ENCODE data around the gene DDX20.
"Not testable (repeated sequence)": the region's sequence is repeated elsewhere in the genome, so short reads cannot be mapped to it uniquely, and the experiment has no call there.

DDX20 gene

DNA sequence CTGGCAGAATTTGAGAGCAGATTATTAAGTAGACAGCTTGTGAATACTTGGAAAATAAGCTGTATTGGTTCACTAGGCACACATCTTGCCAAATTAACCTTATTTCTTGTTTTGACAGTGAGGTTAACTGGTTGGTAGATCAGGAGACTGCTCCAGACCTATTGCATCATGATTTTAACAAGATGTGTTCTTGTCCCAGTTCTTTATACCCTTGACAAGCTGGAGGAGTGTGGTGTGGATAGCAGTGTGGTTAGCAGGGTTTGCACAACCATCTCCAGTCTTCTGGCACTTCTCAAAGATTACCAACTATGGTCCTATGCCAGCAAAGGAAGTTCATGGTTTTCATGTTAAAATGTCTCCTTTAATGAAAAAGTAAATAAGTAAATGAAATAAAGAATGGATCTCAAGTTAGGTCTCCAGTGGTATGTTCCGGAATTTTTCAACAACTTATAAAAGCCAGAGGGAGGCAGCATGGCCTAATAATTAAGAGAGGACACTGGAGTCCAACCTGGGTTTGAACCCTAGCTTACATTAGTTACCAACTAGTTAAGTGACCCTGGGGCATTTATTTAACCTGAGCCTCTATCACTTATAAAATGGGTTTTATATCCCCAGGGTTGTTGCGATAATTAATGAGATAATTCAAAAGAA, 34.1 kb downstream of the DDX20 start:
- no peaks in the 10 kb centered on the region for H3K27me3 ChIP-seq (ENCODE audit: insufficient read depth, insufficient read length)
- TF ChIP-seq SUZ12 (IDR thresholded peaks at IDR 0.05; ENCODE audit: extremely low read depth, insufficient read depth, insufficient read length) (no peak), ZNF274 (IDR thresholded peaks at IDR 0.05; ENCODE audit: low read depth, low read length) (no peak), YY1 (IDR thresholded peaks at IDR 0.05; ENCODE audit: insufficient read depth, insufficient read length) (no peak)
- no peaks in the 10 kb centered on the region for H3K36me3 ChIP-seq (ENCODE audit: insufficient read depth, insufficient read length, low read length)
- no peak overlapping the region for H3K4me3 ChIP-seq (ENCODE audit: insufficient read length, low read depth)
- no peak overlapping the region for H3K9ac ChIP-seq (ENCODE audit: insufficient read length, low read depth)
- H3K9me3 ChIP-seq (ENCODE audit: insufficient read depth, low read length) = no peaks in the 10 kb centered on the region
- H3K4me1 ChIP-seq (ENCODE audit: insufficient read depth, insufficient read length) = peaks cover 3% of the 10 kb centered on the region
- DNase-seq (ENCODE audit: low read depth, low spot score) = no peak

DNA sequence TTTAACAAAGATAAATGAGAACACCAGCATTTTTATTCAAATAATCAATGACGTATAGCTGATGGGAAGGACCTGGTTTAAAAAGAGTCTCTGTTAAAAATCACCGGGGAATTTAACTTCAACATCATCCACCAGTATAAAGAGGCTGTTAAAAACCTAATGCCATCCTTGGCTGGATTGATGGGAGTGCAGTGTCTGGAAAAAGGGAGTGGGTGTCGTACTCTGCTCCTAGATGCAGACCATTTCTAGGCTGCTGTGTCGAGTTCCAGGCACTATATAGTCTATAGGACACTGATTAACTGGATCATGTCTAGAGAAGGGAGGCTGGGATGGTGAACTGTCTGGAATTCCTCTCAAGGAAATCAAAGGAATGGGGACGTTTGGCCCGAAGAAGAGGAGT, 36.1 kb downstream of the DDX20 start:
- TF ChIP-seq YY1 (IDR thresholded peaks at IDR 0.05; ENCODE audit: insufficient read depth, insufficient read length) (no peak), SUZ12 (IDR thresholded peaks at IDR 0.05; ENCODE audit: extremely low read depth, insufficient read depth, insufficient read length) (no peak), ZNF274 (IDR thresholded peaks at IDR 0.05; ENCODE audit: low read depth, low read length) (no peak)
- Histone ChIP-seq H3K9ac (ENCODE audit: insufficient read length, low read depth) (no peak overlapping the region), H3K36me3 (ENCODE audit: insufficient read depth, insufficient read length, low read length) (no peaks in the 10 kb centered on the region), H3K4me3 (ENCODE audit: insufficient read length, low read depth) (no peak overlapping the region), H3K27me3 (ENCODE audit: insufficient read depth, insufficient read length) (no peaks in the 10 kb centered on the region), H3K4me1 (ENCODE audit: insufficient read depth, insufficient read length) (peaks cover 3% of the 10 kb centered on the region), H3K9me3 (ENCODE audit: insufficient read depth, low read length) (no peaks in the 10 kb centered on the region)
- DNase-seq (ENCODE audit: low read depth, low spot score) = no peak

GRCh38 chr1:111792249-111792648, 36.5 kb downstream of the DDX20 start:
- no peaks in the 10 kb centered on the region for H3K9me3 ChIP-seq (ENCODE audit: insufficient read depth, low read length)
- TF ChIP-seq YY1 (IDR thresholded peaks at IDR 0.05; ENCODE audit: insufficient read depth, insufficient read length) (no peak), ZNF274 (IDR thresholded peaks at IDR 0.05; ENCODE audit: low read depth, low read length) (no peak), SUZ12 (IDR thresholded peaks at IDR 0.05; ENCODE audit: extremely low read depth, insufficient read depth, insufficient read length) (no peak)
- no peak overlapping the region for H3K9ac ChIP-seq (ENCODE audit: insufficient read length, low read depth)
- no peaks in the 10 kb centered on the region for H3K27me3 ChIP-seq (ENCODE audit: insufficient read depth, insufficient read length)
- H3K36me3 ChIP-seq (ENCODE audit: insufficient read depth, insufficient read length, low read length) = no peaks in the 10 kb centered on the region
- peaks cover 3% of the 10 kb centered on the region for H3K4me1 ChIP-seq (ENCODE audit: insufficient read depth, insufficient read length)
- DNase-seq (ENCODE audit: low read depth, low spot score) = no peak
- H3K4me3 ChIP-seq (ENCODE audit: insufficient read length, low read depth) = no peak overlapping the region

- Histone ChIP-seq H3K27me3 (ENCODE audit: insufficient read depth, insufficient read length) (no peaks in the 10 kb centered on the region), H3K36me3 (ENCODE audit: insufficient read depth, insufficient read length, low read length) (no peaks in the 10 kb centered on the region), H3K4me3 (ENCODE audit: insufficient read length, low read depth) (no peak overlapping the region), H3K9me3 (ENCODE audit: insufficient read depth, low read length) (peaks cover 3% of the 10 kb centered on the region; the same call in 1 of the 2 replicates), H3K4me1 (ENCODE audit: insufficient read depth, insufficient read length) (peaks cover 3% of the 10 kb centered on the region), H3K9ac (ENCODE audit: insufficient read length, low read depth) (no peak overlapping the region)
- DNase-seq (ENCODE audit: low read depth, low spot score) = no peak
- TF ChIP-seq SUZ12 (IDR thresholded peaks at IDR 0.05; ENCODE audit: extremely low read depth, insufficient read depth, insufficient read length) (no peak), ZNF274 (IDR thresholded peaks at IDR 0.05; ENCODE audit: low read depth, low read length) (no peak), YY1 (IDR thresholded peaks at IDR 0.05; ENCODE audit: insufficient read depth, insufficient read length) (no peak)
These were observed 38.2 kb downstream of the DDX20 start for GRCh38 chr1:111793923-111794322.

DNA sequence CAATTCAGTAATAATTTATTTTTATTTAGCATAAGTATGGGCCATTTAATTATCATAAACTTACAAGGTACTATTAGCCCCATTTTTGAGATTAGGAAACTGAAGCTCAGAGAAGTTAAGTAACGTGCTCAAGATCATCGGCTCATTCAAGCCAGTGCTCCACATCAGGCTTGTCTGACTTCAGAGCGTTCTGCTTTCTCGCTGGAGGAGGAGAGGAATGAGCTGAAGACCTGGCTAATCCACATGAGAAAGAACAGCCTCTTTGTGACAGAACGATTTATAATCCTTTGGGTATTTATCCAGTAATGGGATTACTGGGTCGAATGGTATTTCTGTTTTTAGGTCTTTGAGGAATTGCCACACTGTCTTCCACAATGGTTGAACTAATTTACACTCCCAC, 39.7 kb downstream of the DDX20 start:
- TF ChIP-seq ZNF274 (IDR thresholded peaks at IDR 0.05; ENCODE audit: low read depth, low read length) = no peak
- no peak for TF ChIP-seq YY1 (IDR thresholded peaks at IDR 0.05; ENCODE audit: insufficient read depth, insufficient read length)
- no peak for TF ChIP-seq SUZ12 (IDR thresholded peaks at IDR 0.05; ENCODE audit: extremely low read depth, insufficient read depth, insufficient read length)
- peaks cover 3% of the 10 kb centered on the region for H3K4me1 ChIP-seq (ENCODE audit: insufficient read depth, insufficient read length)
- no peak for DNase-seq (ENCODE audit: low read depth, low spot score)
- no peak overlapping the region for H3K9ac ChIP-seq (ENCODE audit: insufficient read length, low read depth)
- no peak overlapping the region for H3K4me3 ChIP-seq (ENCODE audit: insufficient read length, low read depth)
- H3K27me3 ChIP-seq (ENCODE audit: insufficient read depth, insufficient read length) = no peaks in the 10 kb centered on the region
- peaks cover 11% of the 10 kb centered on the region; the same call in 1 of the 2 replicates for H3K9me3 ChIP-seq (ENCODE audit: insufficient read depth, low read length)
- no peaks in the 10 kb centered on the region for H3K36me3 ChIP-seq (ENCODE audit: insufficient read depth, insufficient read length, low read length)

GRCh38 chr1:111798580-111798979, 42.9 kb downstream of the DDX20 start:
- Histone ChIP-seq H3K4me3 (ENCODE audit: insufficient read length, low read depth) (no peak overlapping the region), H3K9ac (ENCODE audit: insufficient read length, low read depth) (no peak overlapping the region), H3K9me3 (ENCODE audit: insufficient read depth, low read length) (peaks cover 11% of the 10 kb centered on the region; the same call in 1 of the 2 replicates), H3K4me1 (ENCODE audit: insufficient read depth, insufficient read length) (no peaks in the 10 kb centered on the region), H3K27me3 (ENCODE audit: insufficient read depth, insufficient read length) (no peaks in the 10 kb centered on the region), H3K36me3 (ENCODE audit: insufficient read depth, insufficient read length, low read length) (no peaks in the 10 kb centered on the region)
- DNase-seq (ENCODE audit: low read depth, low spot score) = no peak
- no peak for TF ChIP-seq ZNF274 (IDR thresholded peaks at IDR 0.05; ENCODE audit: low read depth, low read length)
- TF ChIP-seq YY1 (IDR thresholded peaks at IDR 0.05; ENCODE audit: insufficient read depth, insufficient read length) = no peak
- no peak for TF ChIP-seq SUZ12 (IDR thresholded peaks at IDR 0.05; ENCODE audit: extremely low read depth, insufficient read depth, insufficient read length)

DNA sequence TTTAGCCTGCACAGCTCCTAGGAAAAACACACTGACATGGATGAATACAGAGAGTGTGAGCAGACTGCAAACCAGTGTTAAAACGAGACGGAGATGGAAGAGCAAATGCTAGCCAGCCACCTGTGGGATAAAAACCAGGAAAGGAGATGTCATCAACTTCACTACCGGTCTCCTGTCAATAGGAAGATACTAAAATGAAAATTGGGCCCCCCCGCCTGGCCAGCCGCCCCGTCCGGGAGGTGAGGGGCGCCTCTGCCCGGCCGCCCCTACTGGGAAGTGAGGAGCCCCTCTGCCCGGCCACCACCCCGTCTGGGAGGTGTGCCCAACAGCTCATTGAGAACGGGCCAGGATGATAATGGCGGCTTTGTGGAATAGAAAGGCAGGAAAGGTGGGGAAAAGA, 44.0 kb downstream of the DDX20 start:
- not testable (repeated sequence) for H3K36me3 ChIP-seq (ENCODE audit: insufficient read depth, insufficient read length, low read length); H3K9ac ChIP-seq (ENCODE audit: insufficient read length, low read depth); DNase-seq (ENCODE audit: low read depth, low spot score); H3K27me3 ChIP-seq (ENCODE audit: insufficient read depth, insufficient read length); H3K4me1 ChIP-seq (ENCODE audit: insufficient read depth, insufficient read length); H3K4me3 ChIP-seq (ENCODE audit: insufficient read length, low read depth)
- H3K9me3 ChIP-seq (ENCODE audit: insufficient read depth, low read length) = peaks cover 11% of the 10 kb centered on the region; the same call in 1 of the 2 replicates

Measured in NT2/D1 (cell line).